PC-3 (cell line): ENCODE data around the gene CCM2L. TPM values are rescaled to one million over a fixed set of nuclear protein-coding genes. Genes with fewer than 3 reads are reported as not detected.

Experiments
- ATAC-seq: fragments of 200-7000 bp; cut with Tn5 transposase; 2 replicates; pipeline ENCODE4 v1.9.1; 2020; ENCODE audit warnings: mild to moderate bottlenecking, moderate library complexity
- BruUV-seq: library from RNA; stranded (reverse); fragments of 400-500 nt; replicated peaks from 2 replicates; lab custom pipeline; 2021; lab: Mats Ljungman, UMichigan
- CTCF ChIA-PET: fragments of 300-600 bp; sonication (Branson Sonifier 250); formaldehyde crosslinking; loops from one replicate; lab custom pipeline; 2022; ENCODE audit warnings: antibody characterized with exemption; lab: Charles Lee
- POLR2A ChIA-PET: fragments of 300-600 bp; sonication (Branson Sonifier 250); formaldehyde crosslinking; loops from one replicate; lab custom pipeline; 2022; ENCODE audit warnings: antibody characterized with exemption; ENCODE audit not compliant: unreplicated experiment; lab: Charles Lee
- DNase-seq: peaks from one replicate; pipeline ENCODE4 v3.0.0-alpha.2; 2015
- H2AFZ ChIP-seq: fragments of 300-600 bp; sonication (generic); 2 replicates; pipeline ENCODE4 v1.6.0; 2016; ENCODE audit warnings: antibody characterized with exemption, low read length
- H3F3A ChIP-seq: fragments of 300-600 bp; sonication (generic); one replicate; pipeline ENCODE4 v1.6.0; 2017; ENCODE audit warnings: antibody characterized with exemption, low read length, control low read depth, mild to moderate bottlenecking; ENCODE audit not compliant: unreplicated experiment
- H3K27ac ChIP-seq: fragments of 300-600 bp; sonication (generic); 2 replicates; pipeline ENCODE4 v1.5.1; 2016; ENCODE audit warnings: mild to moderate bottlenecking, low read length
- H3K27me3 ChIP-seq: fragments of 300-600 bp; sonication (generic); 2 replicates; pipeline ENCODE4 v1.6.1; 2016; ENCODE audit warnings: low read length, mixed read lengths
- H3K36me3 ChIP-seq: fragments of 300-600 bp; sonication (generic); 2 replicates; pipeline ENCODE4 v1.6.1; 2016; ENCODE audit warnings: low read depth, mixed run types, low read length, mixed read lengths
- H3K4me1 ChIP-seq: fragments of 300-600 bp; sonication (generic); 2 replicates; pipeline ENCODE4 v1.5.1; 2016; ENCODE audit warnings: low read length; ENCODE audit not compliant: insufficient read depth
- H3K4me2 ChIP-seq: fragments of 300-600 bp; sonication (generic); 2 replicates; pipeline ENCODE4 v1.6.0; 2016; ENCODE audit warnings: low read length
- H3K4me3 ChIP-seq: fragments of 300-600 bp; sonication (generic); 2 replicates; pipeline ENCODE4 v1.5.1; 2016; ENCODE audit warnings: mild to moderate bottlenecking, low read length, mixed read lengths
- H3K79me2 ChIP-seq: fragments of 300-600 bp; sonication (generic); 2 replicates; pipeline ENCODE4 v1.6.1; 2017; ENCODE audit warnings: low read length, mixed read lengths
- H3K9ac ChIP-seq: fragments of 300-600 bp; sonication (generic); 2 replicates; pipeline ENCODE4 v1.6.0; 2016; ENCODE audit warnings: mild to moderate bottlenecking, low read length
- H3K9me2 ChIP-seq: fragments of 300-600 bp; sonication (generic); replicated peaks from 2 replicates; pipeline ENCODE4 v1.6.1; 2016; ENCODE audit warnings: mixed run types, low read length, mixed read lengths
- H3K9me3 ChIP-seq: fragments of 300-600 bp; sonication (generic); 2 replicates; pipeline ENCODE4 v1.6.1; 2016; ENCODE audit warnings: low read length, mixed read lengths
- H4K20me1 ChIP-seq: fragments of 300-600 bp; sonication (generic); 2 replicates; pipeline ENCODE4 v1.6.1; 2016; ENCODE audit warnings: low read length, mixed read lengths
- EZH2 ChIP-seq: fragments of 300-600 bp; sonication (generic); IDR thresholded peaks from one replicate; pipeline ENCODE4 v1.6.1; 2017; ENCODE audit warnings: antibody characterized with exemption, mild to moderate bottlenecking, low read length; ENCODE audit not compliant: unreplicated experiment
- EZH2phosphoT487 ChIP-seq: fragments of 300-600 bp; sonication (generic); IDR thresholded peaks from 2 replicates; pipeline ENCODE4 v1.6.1; 2018; ENCODE audit warnings: mild to moderate bottlenecking, antibody characterized with exemption, low read length, borderline replicate concordance
- intact Hi-C: fragments of 100-400 bp; cut with micrococcal nuclease; formaldehyde crosslinking; loops from 2 replicates; pipeline ENCODE4 v1.9.0; 2023
- total RNA-seq: library from RNA; depleted of rRNA; stranded (reverse); fragments of >200 nt; gene quantifications from 2 replicates; pipeline ENCODE4 v1.2.3, GENCODE V29; 2014
- TF ChIP-seq, protein P1 (sequence below): fragments of 300-600 bp; sonication (generic); conservative IDR thresholded peaks from 2 replicates; pipeline ENCODE4 v1.5.1; 2017; ENCODE audit warnings: antibody characterized with exemption, low read depth, mild to moderate bottlenecking, low read length

Gene CCM2L
- total RNA-seq, 1 experiment from 2014 or later = not detected

GRCh38 chr20:32028647-32029372 lies 18.6 kb downstream of the CCM2L start:
- intact Hi-C loops = no loop called here
- Histone ChIP-seq H3K9ac (no peak overlapping the region), H3K9me2 (no peaks in the 10 kb centered on the region), H3F3A (no peaks in the 10 kb centered on the region), H3K4me1 (no peaks in the 10 kb centered on the region), H3K27me3 (peaks cover 28% of the 10 kb centered on the region), H2AFZ (no peak overlapping the region), H3K4me3 (no peak overlapping the region), H4K20me1 (no peaks in the 10 kb centered on the region), H3K27ac (no peak overlapping the region), H3K9me3 (no peaks in the 10 kb centered on the region), H3K79me2 (no peaks in the 10 kb centered on the region), H3K4me2 (no peak overlapping the region), H3K36me3 (no peaks in the 10 kb centered on the region)
- POLR2A ChIA-PET = no interaction called here
- CTCF ChIA-PET = interaction anchor here (0.5 kb wide), 1 partner anchor 206 kb away, joined by 4 read pairs; no protein-coding TSS in a partner anchor
- no TSS peak for BruUV-seq
- ATAC-seq = no peak
- TF ChIP-seq, protein P1, sequence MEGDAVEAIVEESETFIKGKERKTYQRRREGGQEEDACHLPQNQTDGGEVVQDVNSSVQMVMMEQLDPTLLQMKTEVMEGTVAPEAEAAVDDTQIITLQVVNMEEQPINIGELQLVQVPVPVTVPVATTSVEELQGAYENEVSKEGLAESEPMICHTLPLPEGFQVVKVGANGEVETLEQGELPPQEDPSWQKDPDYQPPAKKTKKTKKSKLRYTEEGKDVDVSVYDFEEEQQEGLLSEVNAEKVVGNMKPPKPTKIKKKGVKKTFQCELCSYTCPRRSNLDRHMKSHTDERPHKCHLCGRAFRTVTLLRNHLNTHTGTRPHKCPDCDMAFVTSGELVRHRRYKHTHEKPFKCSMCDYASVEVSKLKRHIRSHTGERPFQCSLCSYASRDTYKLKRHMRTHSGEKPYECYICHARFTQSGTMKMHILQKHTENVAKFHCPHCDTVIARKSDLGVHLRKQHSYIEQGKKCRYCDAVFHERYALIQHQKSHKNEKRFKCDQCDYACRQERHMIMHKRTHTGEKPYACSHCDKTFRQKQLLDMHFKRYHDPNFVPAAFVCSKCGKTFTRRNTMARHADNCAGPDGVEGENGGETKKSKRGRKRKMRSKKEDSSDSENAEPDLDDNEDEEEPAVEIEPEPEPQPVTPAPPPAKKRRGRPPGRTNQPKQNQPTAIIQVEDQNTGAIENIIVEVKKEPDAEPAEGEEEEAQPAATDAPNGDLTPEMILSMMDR = no peak
- no peak for TF ChIP-seq EZH2
- TF ChIP-seq EZH2phosphoT487 = no peak
- no peak for DNase-seq

- Histone ChIP-seq H3K9me3 (no peaks in the 10 kb centered on the region), H3K4me2 (no peak overlapping the region), H3K79me2 (no peaks in the 10 kb centered on the region), H3K4me3 (no peak overlapping the region), H4K20me1 (no peaks in the 10 kb centered on the region), H3F3A (no peaks in the 10 kb centered on the region), H3K27ac (no peak overlapping the region), H3K27me3 (peaks cover 35% of the 10 kb centered on the region), H3K4me1 (no peaks in the 10 kb centered on the region), H2AFZ (no peak overlapping the region), H3K9ac (no peak overlapping the region), H3K9me2 (no peaks in the 10 kb centered on the region), H3K36me3 (no peaks in the 10 kb centered on the region)
- CTCF ChIA-PET = no interaction called here
- no TSS peak for BruUV-seq
- POLR2A ChIA-PET = no interaction called here
- TF ChIP-seq EZH2phosphoT487 (no peak), EZH2 (no peak)
- TF ChIP-seq, protein P1 = no peak
- intact Hi-C loops = no loop called here
- ATAC-seq (no peak), DNase-seq (no peak)
Measured at GRCh38 chr20:32029561-32029960, 19.3 kb downstream of the CCM2L start.
